GM12891 (cell line): ENCODE results near the gene YPEL5.

ENCODE experiments used
- PAX5 ChIP-seq: IDR thresholded peaks from 2 replicates; pipeline ENCODE4 v1.6.1; 2011; ENCODE audit warnings: low read length, moderate library complexity, mild to moderate bottlenecking; ENCODE audit not compliant: insufficient read depth, severe bottlenecking
- POLR2A ChIP-seq: IDR thresholded peaks from 2 replicates; pipeline ENCODE4 v1.6.1; 2011; ENCODE audit warnings: low read depth, low read length, control low read depth
- POLR2AphosphoS5 ChIP-seq: IDR thresholded peaks from 2 replicates; pipeline ENCODE4 v1.6.1; 2011; ENCODE audit warnings: low read depth, low read length, control low read depth
- POU2F2 ChIP-seq: IDR thresholded peaks from 2 replicates; pipeline ENCODE4 v1.6.1; 2011; ENCODE audit warnings: low read depth, mild to moderate bottlenecking, control low read depth, low read length, moderate library complexity
- SPI1 ChIP-seq: IDR thresholded peaks from 2 replicates; pipeline ENCODE4 v1.6.1; 2011; ENCODE audit warnings: low read depth, low read length, control low read depth
- TAF1 ChIP-seq: IDR thresholded peaks from 2 replicates; pipeline ENCODE4 v1.6.1; 2011; ENCODE audit warnings: low read depth, low read length, control low read depth

DNA sequence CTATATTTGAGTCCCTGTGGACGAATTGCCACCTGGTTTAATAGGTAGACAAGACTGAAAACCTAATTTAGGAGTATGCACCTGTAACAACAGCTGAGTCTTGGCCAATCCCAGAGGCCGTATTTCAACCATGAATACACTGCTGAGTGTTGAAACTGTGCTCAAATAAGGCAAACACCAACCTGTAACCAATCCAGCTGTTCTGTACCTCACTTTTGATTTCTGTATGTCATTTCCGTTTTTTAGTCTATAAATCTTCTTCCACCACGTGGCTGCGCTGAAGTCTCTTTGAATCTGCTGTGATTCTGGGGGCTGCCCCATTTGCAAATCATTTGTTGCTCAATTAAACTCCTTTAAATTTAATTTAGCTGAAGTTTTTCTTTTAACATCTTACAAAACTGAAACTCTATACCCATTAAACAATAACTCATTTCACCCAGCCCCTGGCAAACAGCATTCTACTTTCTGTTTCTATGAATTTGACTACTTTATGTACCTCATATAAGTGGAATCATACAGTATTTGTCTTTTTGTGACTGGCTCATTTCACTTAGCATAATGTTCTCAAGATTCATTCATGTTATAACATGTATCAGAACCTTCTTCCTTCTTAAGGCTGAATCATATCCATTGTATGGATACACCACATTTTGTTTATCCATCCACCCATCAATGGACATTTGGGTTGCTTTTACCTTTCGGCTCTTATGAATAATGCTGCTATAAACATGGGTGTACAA lies 7.5 kb upstream of the YPEL5 start:
- TF ChIP-seq SPI1 = peak; percentile 45
- TF ChIP-seq POLR2AphosphoS5 = no peak
- TF ChIP-seq POLR2A = no peak
- TF ChIP-seq TAF1 = no peak
- no peak for TF ChIP-seq POU2F2
- no peak for TF ChIP-seq PAX5
